ENCODE results near the gene APLF. TPM values are rescaled to one million over a fixed set of nuclear protein-coding genes. Genes with fewer than 3 reads are reported as not detected.

APLF gene
- total RNA-seq, 2 experiments from 2014 or later, result 6.1 to 7.6 TPM

GRCh38 chr2:68560545-68560944 lies 93.2 kb downstream of the APLF start:
- H2AFZ ChIP-seq (ENCODE audit: low read length), result no peak overlapping the region
- no peak for TF ChIP-seq EZH2phosphoT487 (IDR thresholded peaks at IDR 0.05; ENCODE audit: borderline replicate concordance, low read depth, low read length)
- TF ChIP-seq, protein P1, sequence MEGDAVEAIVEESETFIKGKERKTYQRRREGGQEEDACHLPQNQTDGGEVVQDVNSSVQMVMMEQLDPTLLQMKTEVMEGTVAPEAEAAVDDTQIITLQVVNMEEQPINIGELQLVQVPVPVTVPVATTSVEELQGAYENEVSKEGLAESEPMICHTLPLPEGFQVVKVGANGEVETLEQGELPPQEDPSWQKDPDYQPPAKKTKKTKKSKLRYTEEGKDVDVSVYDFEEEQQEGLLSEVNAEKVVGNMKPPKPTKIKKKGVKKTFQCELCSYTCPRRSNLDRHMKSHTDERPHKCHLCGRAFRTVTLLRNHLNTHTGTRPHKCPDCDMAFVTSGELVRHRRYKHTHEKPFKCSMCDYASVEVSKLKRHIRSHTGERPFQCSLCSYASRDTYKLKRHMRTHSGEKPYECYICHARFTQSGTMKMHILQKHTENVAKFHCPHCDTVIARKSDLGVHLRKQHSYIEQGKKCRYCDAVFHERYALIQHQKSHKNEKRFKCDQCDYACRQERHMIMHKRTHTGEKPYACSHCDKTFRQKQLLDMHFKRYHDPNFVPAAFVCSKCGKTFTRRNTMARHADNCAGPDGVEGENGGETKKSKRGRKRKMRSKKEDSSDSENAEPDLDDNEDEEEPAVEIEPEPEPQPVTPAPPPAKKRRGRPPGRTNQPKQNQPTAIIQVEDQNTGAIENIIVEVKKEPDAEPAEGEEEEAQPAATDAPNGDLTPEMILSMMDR (conservative IDR thresholded peaks at IDR 0.05; ENCODE audit: low read length), result no peak
- no TSS peak for BruUV-seq (replicated peaks)
- no peak overlapping the region for H3K27ac ChIP-seq (ENCODE audit: low read depth, low read length, poor library complexity, severe bottlenecking)
- H3K36me3 ChIP-seq (ENCODE audit: insufficient read depth, low read length), result no peaks in the 10 kb centered on the region
- no peak overlapping the region for H3K4me3 ChIP-seq (ENCODE audit: low read depth, low read length, poor library complexity, severe bottlenecking)
- H4K20me1 ChIP-seq (ENCODE audit: insufficient read depth, low read length), result no peaks in the 10 kb centered on the region
- DNase-seq (ENCODE audit: low spot score), result no peak
- H3K9me3 ChIP-seq (ENCODE audit: low read length), result no peaks in the 10 kb centered on the region
- no peak overlapping the region for H3K4me2 ChIP-seq (ENCODE audit: low read length)
- intact Hi-C loops (cut with micrococcal nuclease; ENCODE audit: unreplicated experiment), result no loop called here
- H3K9me2 ChIP-seq (ENCODE audit: insufficient read depth, low read length), result no peaks in the 10 kb centered on the region
- H3K4me1 ChIP-seq (ENCODE audit: insufficient read depth, low read length, poor library complexity, severe bottlenecking), result no peaks in the 10 kb centered on the region
- ChIA-PET POLR2A (interaction anchor here (0.5 to 1.6 kb wide), 4 partner anchors 8 to 262 kb away, joined by 3 to 6 read pairs (median 4); no protein-coding TSS in a partner anchor), CTCF (ENCODE audit: unreplicated experiment) (no interaction called here)
- H3K79me2 ChIP-seq (ENCODE audit: insufficient read depth, low read depth, low read length), result no peaks in the 10 kb centered on the region

DNA sequence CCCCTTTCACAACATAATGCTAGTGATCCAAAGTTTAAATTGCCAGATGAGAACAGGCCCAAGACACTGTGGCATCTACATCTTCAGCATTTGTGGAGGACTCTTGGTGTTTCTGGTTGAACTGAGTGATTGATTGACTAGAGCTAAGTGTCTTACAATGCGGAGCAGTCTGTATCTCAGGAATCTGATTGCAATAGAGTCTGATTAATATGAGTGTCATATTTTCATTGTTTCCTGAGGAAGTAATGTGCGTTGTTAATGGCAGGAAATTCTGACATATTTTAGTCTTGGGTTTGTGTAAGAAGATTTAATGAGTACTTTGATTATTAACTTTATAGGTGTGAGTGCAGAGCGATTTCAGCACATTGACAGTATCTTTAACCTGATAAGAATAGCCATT lies 94.0 kb downstream of the APLF start:
- CTCF ChIA-PET (ENCODE audit: unreplicated experiment), result no interaction called here

DNA sequence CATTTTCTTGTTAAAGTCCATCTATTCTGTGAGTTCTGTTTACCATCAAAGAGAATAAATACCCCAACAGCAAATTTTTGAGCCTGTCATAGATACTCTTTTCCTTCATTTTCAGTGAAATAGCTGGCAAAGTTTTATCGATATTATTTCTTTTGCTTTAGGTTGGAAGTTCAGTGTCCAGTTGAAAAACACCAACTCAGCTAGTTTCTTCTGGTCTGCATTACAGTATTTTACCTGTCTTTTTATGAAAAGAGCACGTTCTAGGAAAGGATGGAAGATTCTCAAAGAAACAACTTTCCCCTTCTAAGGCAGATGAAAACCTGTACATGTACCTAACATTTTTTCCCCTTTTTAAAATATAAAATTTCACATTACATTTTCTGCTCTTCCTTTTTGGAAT lies 95.5 kb downstream of the APLF start:
- no peaks in the 10 kb centered on the region for H3K9me2 ChIP-seq (ENCODE audit: insufficient read depth, low read length)
- H4K20me1 ChIP-seq (ENCODE audit: insufficient read depth, low read length), result no peaks in the 10 kb centered on the region
- no TSS peak for BruUV-seq (replicated peaks)
- H3K36me3 ChIP-seq (ENCODE audit: insufficient read depth, low read length), result no peaks in the 10 kb centered on the region
- H3K9me3 ChIP-seq (ENCODE audit: low read length), result no peaks in the 10 kb centered on the region
- TF ChIP-seq EZH2phosphoT487 (IDR thresholded peaks at IDR 0.05; ENCODE audit: borderline replicate concordance, low read depth, low read length), result no peak
- TF ChIP-seq, protein P1 (conservative IDR thresholded peaks at IDR 0.05; ENCODE audit: low read length), result no peak
- POLR2A ChIA-PET, result interaction anchor here (0.6 to 1.5 kb wide), 2 partner anchors 14 to 353 kb away, joined by 3 to 4 read pairs; no protein-coding TSS in a partner anchor
- intact Hi-C loops (cut with micrococcal nuclease; ENCODE audit: unreplicated experiment), result no loop called here
- H3K4me2 ChIP-seq (ENCODE audit: low read length), result no peak overlapping the region
- no peaks in the 10 kb centered on the region for H3K79me2 ChIP-seq (ENCODE audit: insufficient read depth, low read depth, low read length)
- DNase-seq (ENCODE audit: low spot score), result no peak
- no peak overlapping the region for H2AFZ ChIP-seq (ENCODE audit: low read length)
- H3K27ac ChIP-seq (ENCODE audit: low read depth, low read length, poor library complexity, severe bottlenecking), result no peak overlapping the region
- no peak overlapping the region for H3K4me3 ChIP-seq (ENCODE audit: low read depth, low read length, poor library complexity, severe bottlenecking)
- H3K4me1 ChIP-seq (ENCODE audit: insufficient read depth, low read length, poor library complexity, severe bottlenecking), result no peaks in the 10 kb centered on the region
- CTCF ChIA-PET (ENCODE audit: unreplicated experiment), result no interaction called here

More for the DNA sequence above, 94.0 kb downstream of the APLF start:
- Histone ChIP-seq H3K9me3 (ENCODE audit: low read length) (no peaks in the 10 kb centered on the region), H2AFZ (ENCODE audit: low read length) (no peak overlapping the region), H4K20me1 (ENCODE audit: insufficient read depth, low read length) (no peaks in the 10 kb centered on the region), H3K4me1 (ENCODE audit: insufficient read depth, low read length, poor library complexity, severe bottlenecking) (no peaks in the 10 kb centered on the region), H3K36me3 (ENCODE audit: insufficient read depth, low read length) (no peaks in the 10 kb centered on the region), H3K27ac (ENCODE audit: low read depth, low read length, poor library complexity, severe bottlenecking) (no peak overlapping the region), H3K4me2 (ENCODE audit: low read length) (no peak overlapping the region), H3K4me3 (ENCODE audit: low read depth, low read length, poor library complexity, severe bottlenecking) (no peak overlapping the region), H3K79me2 (ENCODE audit: insufficient read depth, low read depth, low read length) (no peaks in the 10 kb centered on the region), H3K9me2 (ENCODE audit: insufficient read depth, low read length) (no peaks in the 10 kb centered on the region)
- no peak for TF ChIP-seq EZH2phosphoT487 (IDR thresholded peaks at IDR 0.05; ENCODE audit: borderline replicate concordance, low read depth, low read length)
- TF ChIP-seq, protein P1 (conservative IDR thresholded peaks at IDR 0.05; ENCODE audit: low read length), result no peak
- no TSS peak for BruUV-seq (replicated peaks)
- POLR2A ChIA-PET, result interaction anchor here (0.5 to 1.6 kb wide), 2 partner anchors 9 to 240 kb away, joined by 3 to 6 read pairs; no protein-coding TSS in a partner anchor
- DNase-seq (ENCODE audit: low spot score), result no peak
- intact Hi-C loops (cut with micrococcal nuclease; ENCODE audit: unreplicated experiment), result no loop called here

Data from OCI-LY7 (cell line).